Measurements from ENCODE around the gene H2AZ2. TPM values are rescaled to one million over a fixed set of nuclear protein-coding genes. Genes with fewer than 3 reads are reported as not detected.

H2AZ2 gene
- total and polyA plus RNA-seq, 2 donors (not counting 1 experiment from before 2014, with no cell fraction given) = 55.3 to 129 TPM

- DNase-seq (no peak), ATAC-seq (ENCODE audit: low read depth) (no peak)
- CTCF ChIA-PET = no interaction called here
These were observed 47.1 kb upstream of the H2AZ2 start for GRCh38 chr7:44894888-44895580.

GRCh38 chr7:44893710-44894234 lies 45.9 kb upstream of the H2AZ2 start:
- no peaks in the 10 kb centered on the region for H3K9me3 Mint-ChIP-seq (ENCODE audit: insufficient read depth)
- H3K4me3 Mint-ChIP-seq = no peak overlapping the region
- no peak for ATAC-seq (ENCODE audit: low read depth)
- Histone ChIP-seq H4K20me1 (ENCODE audit: control insufficient read depth, insufficient read depth, low read length, poor library complexity, severe bottlenecking) (no peaks in the 10 kb centered on the region), H3K4me3 (ENCODE audit: control extremely low read depth in 1 of 5, extremely low read depth in 1 of 5, insufficient read depth in 1 of 5, low read depth in 2 of 5, low read length in 4 of 5) (no peak overlapping the region), H3K27me3 (replicated peaks in 1 of 4; ENCODE audit: control extremely low read depth in 1 of 4, control insufficient read depth in 3 of 4, insufficient read depth in 4 of 4, low read length in 3 of 4) (no peaks in the 10 kb centered on the region), H3K9ac (ENCODE audit: low read length) (no peak overlapping the region), H3K4me1 (ENCODE audit: control insufficient read depth in 2 of 2, insufficient read depth in 2 of 2, low read length in 2 of 2) (no peaks in the 10 kb centered on the region), H3K4me2 (replicated peaks; ENCODE audit: low read depth, low read length, poor library complexity, severe bottlenecking) (no peak overlapping the region), H3K27ac (ENCODE audit: low read length in 2 of 2) (no peak overlapping the region), H3K79me2 (ENCODE audit: control insufficient read depth, insufficient read depth, low read length) (no peaks in the 10 kb centered on the region), H3K9me3 (ENCODE audit: control extremely low read depth in 1 of 3, control insufficient read depth in 2 of 3, insufficient read depth in 1 of 3, low read length in 2 of 3) (no peaks in the 10 kb centered on the region), H3K36me3 (replicated peaks in 1 of 2; ENCODE audit: control extremely low read depth in 1 of 2, control insufficient read depth in 1 of 2, extremely low read depth in 1 of 2, insufficient read depth in 2 of 2, low read length in 1 of 2) (no peaks in the 10 kb centered on the region), H2AFZ (ENCODE audit: insufficient read depth, low read depth, low read length, poor library complexity, severe bottlenecking) (no peak overlapping the region)
- CTCF ChIA-PET = no interaction called here
- no peak for DNase-seq
- H3K27me3 Mint-ChIP-seq = no peaks in the 10 kb centered on the region
- intact Hi-C loops (cut with micrococcal nuclease) = no loop called here
- TF ChIP-seq EZH2 (IDR thresholded peaks at IDR 0.05; ENCODE audit: borderline replicate concordance, insufficient read depth, low read depth, low read length, poor library complexity, severe bottlenecking) = no peak
- TF ChIP-seq, protein P1, sequence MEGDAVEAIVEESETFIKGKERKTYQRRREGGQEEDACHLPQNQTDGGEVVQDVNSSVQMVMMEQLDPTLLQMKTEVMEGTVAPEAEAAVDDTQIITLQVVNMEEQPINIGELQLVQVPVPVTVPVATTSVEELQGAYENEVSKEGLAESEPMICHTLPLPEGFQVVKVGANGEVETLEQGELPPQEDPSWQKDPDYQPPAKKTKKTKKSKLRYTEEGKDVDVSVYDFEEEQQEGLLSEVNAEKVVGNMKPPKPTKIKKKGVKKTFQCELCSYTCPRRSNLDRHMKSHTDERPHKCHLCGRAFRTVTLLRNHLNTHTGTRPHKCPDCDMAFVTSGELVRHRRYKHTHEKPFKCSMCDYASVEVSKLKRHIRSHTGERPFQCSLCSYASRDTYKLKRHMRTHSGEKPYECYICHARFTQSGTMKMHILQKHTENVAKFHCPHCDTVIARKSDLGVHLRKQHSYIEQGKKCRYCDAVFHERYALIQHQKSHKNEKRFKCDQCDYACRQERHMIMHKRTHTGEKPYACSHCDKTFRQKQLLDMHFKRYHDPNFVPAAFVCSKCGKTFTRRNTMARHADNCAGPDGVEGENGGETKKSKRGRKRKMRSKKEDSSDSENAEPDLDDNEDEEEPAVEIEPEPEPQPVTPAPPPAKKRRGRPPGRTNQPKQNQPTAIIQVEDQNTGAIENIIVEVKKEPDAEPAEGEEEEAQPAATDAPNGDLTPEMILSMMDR (IDR thresholded peaks at IDR 0.05) = no peak
- peaks cover 3% of the 10 kb centered on the region for H3K4me1 Mint-ChIP-seq
- no peak overlapping the region for H3K27ac Mint-ChIP-seq
- 79% methylated on average over 8 of the region's 8 CpGs for WGBS (ENCODE audit: insufficient coverage)
- POLR2A ChIA-PET = no interaction called here

More at GRCh38 chr7:44894888-44895580, 47.1 kb upstream of the H2AZ2 start:
- Histone ChIP-seq H3K27me3 (replicated peaks in 1 of 4; ENCODE audit: control extremely low read depth in 1 of 4, control insufficient read depth in 3 of 4, insufficient read depth in 4 of 4, low read length in 3 of 4) (no peaks in the 10 kb centered on the region), H3K4me1 (ENCODE audit: control insufficient read depth in 2 of 2, insufficient read depth in 2 of 2, low read length in 2 of 2) (no peaks in the 10 kb centered on the region), H2AFZ (ENCODE audit: insufficient read depth, low read depth, low read length, poor library complexity, severe bottlenecking) (no peak overlapping the region), H3K9me3 (ENCODE audit: control extremely low read depth in 1 of 3, control insufficient read depth in 2 of 3, insufficient read depth in 1 of 3, low read length in 2 of 3) (no peaks in the 10 kb centered on the region), H3K4me2 (replicated peaks; ENCODE audit: low read depth, low read length, poor library complexity, severe bottlenecking) (no peak overlapping the region), H3K36me3 (replicated peaks in 1 of 2; ENCODE audit: control extremely low read depth in 1 of 2, control insufficient read depth in 1 of 2, extremely low read depth in 1 of 2, insufficient read depth in 2 of 2, low read length in 1 of 2) (no peaks in the 10 kb centered on the region), H3K27ac (ENCODE audit: low read length in 2 of 2) (no peak overlapping the region), H3K79me2 (ENCODE audit: control insufficient read depth, insufficient read depth, low read length) (no peaks in the 10 kb centered on the region), H3K9ac (ENCODE audit: low read length) (no peak overlapping the region), H4K20me1 (ENCODE audit: control insufficient read depth, insufficient read depth, low read length, poor library complexity, severe bottlenecking) (no peaks in the 10 kb centered on the region), H3K4me3 (ENCODE audit: control extremely low read depth in 1 of 5, extremely low read depth in 1 of 5, insufficient read depth in 1 of 5, low read depth in 2 of 5, low read length in 4 of 5) (no peak overlapping the region)
- Mint-ChIP-seq H3K4me3 (no peak overlapping the region), H3K4me1 (peaks cover 3% of the 10 kb centered on the region), H3K9me3 (ENCODE audit: insufficient read depth) (no peaks in the 10 kb centered on the region), H3K27me3 (no peaks in the 10 kb centered on the region), H3K27ac (no peak overlapping the region)
- 90% methylated on average over 4 of the region's 4 CpGs for WGBS (ENCODE audit: insufficient coverage)
- intact Hi-C loops (cut with micrococcal nuclease) = no loop called here
- POLR2A ChIA-PET = no interaction called here
- TF ChIP-seq, protein P1 (IDR thresholded peaks at IDR 0.05) = no peak
- no peak for TF ChIP-seq EZH2 (IDR thresholded peaks at IDR 0.05; ENCODE audit: borderline replicate concordance, insufficient read depth, low read depth, low read length, poor library complexity, severe bottlenecking)

Data from B cell (primary cell).